ENCODE data around the gene ZC3H15.
"Not testable (repeated sequence)": the region's sequence is repeated elsewhere in the genome, so short reads cannot be mapped to it uniquely, and the experiment has no call there.

Gene ZC3H15

DNA sequence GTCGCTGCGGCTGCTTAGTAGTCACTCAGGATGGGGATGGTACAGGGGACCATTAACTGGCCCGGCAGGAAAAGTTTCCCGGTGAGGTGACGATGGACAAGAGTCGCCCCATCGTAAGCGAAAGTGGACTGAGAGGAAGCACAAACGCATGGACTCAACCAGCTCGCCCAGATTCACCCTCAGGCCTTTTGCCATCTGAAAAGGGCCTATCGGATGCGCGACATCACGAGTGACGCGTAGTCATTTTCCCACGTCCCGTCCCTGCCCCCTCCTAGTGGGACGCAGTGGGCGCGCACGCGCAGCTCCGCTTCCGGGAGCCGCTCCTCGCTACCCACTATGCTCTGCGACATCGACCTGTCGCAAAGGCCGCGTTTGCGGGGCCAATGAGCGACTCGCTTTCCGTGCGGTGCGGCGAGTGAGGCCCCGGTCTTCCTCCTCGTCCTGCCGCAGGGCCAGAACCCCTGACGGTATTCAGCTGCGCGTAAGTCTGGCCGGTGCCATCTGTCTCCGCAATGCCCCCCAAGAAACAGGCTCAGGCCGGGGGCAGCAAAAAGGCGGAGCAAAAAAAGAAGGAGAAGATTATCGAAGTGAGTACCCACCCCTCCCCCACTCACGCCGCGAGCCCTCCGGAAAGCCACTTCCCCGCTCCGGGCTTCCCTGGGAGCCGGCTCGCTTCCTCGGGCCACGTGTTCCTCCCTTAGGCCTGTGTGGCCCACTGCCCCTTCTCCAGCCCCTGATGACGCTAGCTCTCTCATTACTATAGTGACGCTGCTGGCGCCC lies at the start of gene ZC3H15:
TSS of gene ZC3H15 (plus strand) at position 390 of the 780 bp plus-strand sequence. CDS start at position 513, 123 bp downstream.
- DNase-seq: peak; percentile 92

DNA sequence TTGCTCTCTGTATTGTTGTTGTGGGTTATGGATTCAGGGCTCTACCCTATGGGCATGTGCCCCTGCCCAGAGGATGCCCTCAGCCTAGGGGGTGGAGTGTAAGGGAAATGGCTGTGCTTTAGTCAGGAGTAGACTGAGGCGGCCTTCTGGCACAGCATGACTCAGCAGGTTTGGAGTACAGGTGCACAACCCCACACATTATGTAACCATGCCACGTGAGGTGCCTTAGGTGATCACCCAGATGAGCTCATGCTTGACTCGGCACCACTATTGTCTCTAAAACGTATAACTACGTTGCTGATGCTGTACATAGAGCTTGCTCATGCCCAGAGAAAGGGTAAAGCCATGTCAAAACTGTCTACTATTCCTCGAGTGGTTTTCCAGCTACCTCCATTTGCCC lies 48.3 kb upstream of the ZC3H15 start:
- DNase-seq: no peak

DNA sequence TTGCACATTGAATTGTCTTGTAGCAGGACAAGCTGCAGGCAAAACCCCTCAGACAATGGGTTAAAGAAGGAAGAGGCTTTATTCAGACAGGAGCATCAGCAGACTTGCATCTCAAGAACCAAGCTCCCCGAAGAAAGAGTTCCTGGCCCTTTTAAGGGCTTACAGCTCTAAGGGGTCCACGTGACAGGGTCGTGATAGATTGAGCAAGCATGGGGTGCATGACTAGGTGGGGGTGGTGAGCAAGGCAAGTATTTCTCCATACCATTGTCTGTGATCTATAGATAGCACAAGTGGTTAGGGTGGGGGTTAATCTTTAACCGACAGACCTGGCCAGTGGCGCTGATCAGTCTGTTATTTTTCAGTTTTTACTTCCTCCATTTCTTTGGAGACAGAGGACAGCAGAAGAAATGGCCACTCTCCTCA lies 46.4 kb upstream of the ZC3H15 start:
- DNase-seq: not testable (repeated sequence)

DNA sequence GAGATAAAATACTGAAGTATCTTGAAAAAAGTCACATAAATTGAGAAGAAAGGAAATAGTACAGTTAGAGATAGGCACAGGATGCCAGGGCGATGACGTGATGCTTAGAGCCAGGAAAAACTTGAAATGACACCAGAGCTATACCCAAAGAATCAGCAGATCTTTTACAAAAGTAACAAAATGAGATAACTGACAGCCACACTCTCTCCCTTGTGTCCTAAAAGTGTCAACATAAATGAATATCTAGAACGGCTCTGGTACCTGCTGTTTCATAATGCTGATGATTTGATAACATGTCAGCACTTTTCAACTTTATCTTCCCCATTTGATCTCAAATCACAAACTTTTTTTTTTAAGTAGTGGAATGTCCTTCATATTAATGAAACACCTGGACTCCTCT lies 45.6 kb upstream of the ZC3H15 start:
- DNase-seq: no peak

DNA sequence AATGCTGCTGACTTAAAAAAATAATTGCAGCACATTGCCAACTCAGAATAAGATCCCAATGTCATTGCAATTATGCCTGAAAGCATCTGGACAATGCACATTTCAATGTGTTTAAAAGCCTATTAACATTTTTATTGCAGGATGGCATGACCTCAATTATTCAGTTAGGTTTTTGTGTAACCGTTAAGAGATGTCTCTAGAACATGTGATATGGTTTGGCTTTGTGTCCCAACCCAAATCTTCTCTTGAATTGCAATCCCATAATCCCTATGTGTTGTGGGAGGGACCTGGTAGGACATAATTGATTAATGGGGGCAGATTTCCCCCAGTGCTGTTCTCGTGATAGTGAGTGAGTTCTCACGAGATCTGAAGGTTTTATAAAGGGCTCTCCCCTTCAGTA lies 43.2 kb upstream of the ZC3H15 start:
- DNase-seq: no peak

DNA sequence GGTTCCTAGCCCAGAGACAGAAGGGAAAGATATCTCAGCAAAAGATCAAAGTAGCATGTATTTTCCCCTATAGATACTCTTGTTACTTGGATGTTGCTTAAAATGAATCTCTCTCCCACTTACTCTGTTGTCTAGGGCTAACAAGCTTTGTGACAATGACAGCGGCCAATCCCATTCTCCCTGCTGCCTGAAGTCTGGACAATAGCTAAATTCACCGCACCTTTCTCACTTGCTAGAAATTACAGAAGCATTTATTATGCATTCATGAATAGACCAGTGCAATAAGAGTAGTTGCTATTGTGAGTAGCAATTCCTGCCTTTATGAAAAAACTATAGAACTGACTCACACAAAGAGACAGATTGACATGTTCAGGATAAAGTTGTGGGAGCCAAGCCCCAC lies 42.2 kb upstream of the ZC3H15 start:
- DNase-seq: no peak

DNA sequence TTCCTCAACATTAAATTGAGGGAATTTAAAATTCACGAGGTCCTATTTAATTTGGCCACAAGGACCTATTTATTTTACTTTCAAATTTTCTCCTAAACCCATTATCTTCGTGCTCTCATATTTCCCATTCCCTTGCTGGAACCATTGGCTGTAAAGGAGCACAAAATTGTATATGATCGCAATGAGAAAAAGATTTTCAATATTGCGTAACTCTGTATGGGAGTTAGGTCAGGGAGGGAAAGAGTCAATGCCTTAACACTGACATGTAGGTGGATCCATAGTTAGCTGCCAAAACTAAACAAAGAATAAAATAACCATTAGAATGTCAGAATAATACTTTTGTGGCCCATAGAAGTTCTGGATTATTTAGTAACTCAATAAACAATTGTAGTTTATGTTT lies 40.6 kb upstream of the ZC3H15 start:
- DNase-seq: no peak

DNA sequence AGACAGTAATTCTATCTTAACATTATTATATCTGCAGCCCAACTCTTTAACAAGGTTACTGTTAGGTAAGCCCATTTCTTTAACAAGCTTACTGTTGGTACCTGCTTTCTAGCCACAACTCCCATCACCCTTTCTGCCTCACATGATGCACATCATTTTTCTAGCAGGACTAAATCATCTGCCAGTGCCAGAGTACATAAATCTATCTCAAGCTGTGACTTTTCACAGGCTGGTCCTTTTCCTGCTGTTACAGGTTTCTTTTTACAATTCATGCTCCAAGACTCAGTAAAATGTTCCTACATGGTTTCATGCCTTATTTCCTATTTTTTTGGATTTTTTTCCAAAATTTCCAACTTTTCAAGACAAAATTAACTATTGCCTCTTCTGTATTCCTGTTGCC lies 30.4 kb upstream of the ZC3H15 start:
- no peak for DNase-seq

DNA sequence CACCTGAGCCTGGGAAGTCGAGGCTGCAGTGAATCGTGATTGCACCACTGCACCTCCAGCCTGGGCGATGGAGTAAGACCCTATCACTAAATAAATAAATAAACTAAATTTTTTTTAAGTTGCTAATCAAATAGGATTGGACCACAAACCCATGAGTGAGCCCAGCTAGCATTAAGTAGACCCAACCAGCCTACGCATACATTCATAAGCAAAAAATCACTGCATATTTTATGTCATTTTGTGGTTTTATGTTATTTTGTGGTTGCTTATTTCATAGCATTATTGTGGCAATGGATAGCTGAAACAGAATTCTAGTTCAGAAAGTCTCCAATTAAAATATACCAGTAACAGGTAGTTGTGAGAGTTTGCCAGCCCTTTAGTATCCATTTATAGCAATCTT lies 29.1 kb upstream of the ZC3H15 start:
- DNase-seq: no peak

DNA sequence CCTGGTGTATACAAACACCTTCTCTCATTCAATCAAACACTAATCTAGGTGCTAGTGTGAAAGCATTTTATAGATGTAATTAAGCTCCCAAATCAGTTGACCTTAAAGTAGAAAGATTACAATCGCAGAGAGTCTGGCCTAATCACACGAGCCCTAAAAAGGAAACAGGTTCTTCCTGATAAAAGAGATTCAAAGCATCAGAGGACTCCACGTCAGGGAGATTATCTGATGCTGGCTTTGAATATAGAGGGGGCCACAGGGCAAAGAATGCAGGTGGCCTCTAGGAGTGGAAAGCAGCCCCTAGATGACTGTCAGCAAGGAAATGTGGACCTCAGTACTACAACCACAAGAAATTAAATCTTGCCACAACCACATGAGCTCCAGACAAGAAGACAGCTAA lies 28.2 kb upstream of the ZC3H15 start:
- DNase-seq: no peak

DNA sequence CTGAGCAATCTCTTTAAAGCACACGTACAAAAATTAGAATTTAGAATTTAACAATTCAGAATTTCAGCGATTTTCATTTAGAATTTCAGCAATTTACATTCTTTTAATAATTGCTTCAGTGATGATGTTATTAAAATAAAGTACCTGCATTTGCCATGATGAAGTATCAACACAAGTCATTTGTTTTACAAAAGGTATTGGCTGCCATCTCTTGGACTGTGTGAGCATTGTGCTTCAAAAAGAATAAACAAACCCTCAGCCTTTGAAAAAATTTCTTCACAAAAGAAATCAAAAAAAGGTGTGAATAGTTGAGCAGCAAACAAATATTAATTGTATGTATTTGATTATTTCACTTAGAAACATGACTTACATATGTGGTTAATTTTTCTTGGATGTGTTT lies 27.1 kb upstream of the ZC3H15 start:
- no peak for DNase-seq

DNA sequence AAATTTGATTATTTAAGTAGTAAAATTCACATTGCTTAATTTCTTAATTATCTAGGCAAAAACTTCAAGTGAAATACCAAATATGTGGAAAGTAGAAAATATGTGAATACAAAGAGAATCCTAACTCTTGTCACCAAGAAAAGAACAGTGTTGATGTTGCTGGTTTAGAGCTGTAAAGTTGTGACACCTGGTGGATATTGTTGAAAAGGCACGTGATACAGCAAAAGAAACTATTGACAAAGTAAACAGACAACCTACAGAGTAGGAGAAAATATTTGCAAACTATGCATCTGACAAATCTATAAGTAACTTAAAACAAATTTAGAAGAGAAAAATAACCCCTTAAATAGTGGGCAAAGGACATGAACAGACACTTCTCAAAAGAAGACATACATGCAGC lies 25.6 kb upstream of the ZC3H15 start:
- DNase-seq: no peak

DNA sequence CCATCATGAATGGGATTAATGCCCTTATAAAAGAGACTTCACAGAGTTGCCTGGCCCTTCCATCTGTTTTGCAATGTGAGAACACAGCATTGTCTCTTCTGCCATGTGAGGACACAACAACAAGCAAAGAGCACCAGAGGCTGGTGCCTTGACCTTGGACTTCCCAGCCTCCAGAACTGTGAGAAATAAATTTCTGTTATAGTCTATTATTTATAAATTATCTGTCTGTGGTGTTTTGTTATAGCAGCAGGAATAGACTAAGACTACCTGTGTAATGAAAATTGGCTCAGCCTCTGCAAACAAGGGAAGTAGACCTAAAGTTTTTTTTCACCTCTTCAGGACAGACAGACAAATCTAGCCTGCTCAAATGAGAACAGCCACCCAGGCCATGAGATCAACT lies 19.3 kb upstream of the ZC3H15 start:
- no peak for DNase-seq

DNA sequence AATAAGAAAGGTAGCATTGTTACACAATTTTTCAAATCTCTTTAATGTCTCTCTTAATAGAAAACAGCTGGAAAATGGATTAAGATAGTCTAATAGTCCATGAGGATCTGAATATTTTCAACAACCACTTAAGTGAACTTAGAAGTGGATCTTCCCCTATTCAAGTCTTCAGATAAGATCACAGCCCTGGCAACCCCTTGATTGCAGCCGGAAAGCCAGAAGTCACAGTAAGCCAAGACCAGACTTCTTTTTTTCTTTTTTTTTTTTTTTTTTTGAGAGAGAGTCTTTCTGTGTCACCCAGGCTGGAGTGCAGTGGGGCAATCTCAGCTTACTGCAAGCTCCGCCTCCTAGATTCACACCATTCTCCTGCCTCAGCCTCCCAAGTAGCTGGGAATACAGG lies 18.6 kb upstream of the ZC3H15 start:
- DNase-seq: no peak

DNA sequence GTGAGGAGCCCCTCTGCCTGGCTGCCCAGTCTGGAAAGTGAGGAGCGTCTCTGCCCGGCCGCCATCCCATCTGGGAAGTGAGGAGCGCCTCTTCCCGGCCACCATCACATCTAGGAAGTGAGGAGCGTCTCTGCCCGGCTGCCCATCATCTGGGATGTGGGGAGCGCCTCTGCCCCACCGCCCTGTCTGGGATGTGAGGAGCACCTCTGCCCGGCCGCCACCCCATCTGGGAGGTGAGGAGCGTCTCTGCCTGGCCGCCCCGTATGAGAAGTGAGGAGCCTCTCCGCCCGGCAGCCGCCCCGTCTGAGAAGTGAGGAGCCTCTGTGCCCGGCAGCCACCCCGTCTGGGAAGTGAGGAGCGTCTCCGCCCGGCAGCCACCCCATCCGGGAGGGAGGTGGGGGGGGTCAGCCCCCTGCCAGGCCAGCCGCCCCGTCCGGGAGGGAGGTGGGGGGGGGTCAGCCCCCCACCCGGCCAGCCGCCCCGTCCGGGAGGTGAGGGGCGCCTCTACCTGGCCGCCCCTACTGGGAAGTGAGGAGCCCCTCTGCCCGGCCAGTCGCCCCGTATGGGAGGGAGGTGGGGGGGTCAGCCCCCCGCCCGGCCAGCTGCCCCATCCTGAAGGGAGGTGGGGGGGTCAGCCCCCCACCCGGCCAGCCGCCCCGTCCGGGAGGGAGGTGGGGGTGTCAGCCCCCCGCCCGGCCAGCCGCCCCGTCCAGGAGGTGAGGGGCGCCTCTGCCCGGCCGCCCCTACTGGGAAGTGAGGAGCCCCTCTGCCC lies 13.2 kb upstream of the ZC3H15 start:
- not testable (repeated sequence) for DNase-seq

DNA sequence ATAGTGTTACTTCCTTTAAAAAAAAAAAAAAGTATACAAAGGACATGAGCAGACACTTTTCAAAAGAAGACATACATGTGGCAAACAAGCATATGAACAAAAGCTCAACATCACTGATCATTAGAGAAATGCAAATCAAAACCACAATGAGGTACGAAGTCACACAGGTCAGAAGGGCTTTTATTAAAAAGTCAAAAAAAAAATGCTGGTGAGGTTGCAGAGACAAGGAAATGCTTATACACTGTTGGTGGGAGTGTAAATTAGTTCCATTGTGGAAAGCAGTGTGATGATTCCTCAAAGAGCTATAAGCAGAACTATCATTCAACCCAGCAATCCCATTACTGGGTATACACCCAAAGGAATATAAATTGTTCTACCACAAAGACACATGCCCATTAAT lies 11.8 kb upstream of the ZC3H15 start:
- DNase-seq: not testable (repeated sequence)

DNA sequence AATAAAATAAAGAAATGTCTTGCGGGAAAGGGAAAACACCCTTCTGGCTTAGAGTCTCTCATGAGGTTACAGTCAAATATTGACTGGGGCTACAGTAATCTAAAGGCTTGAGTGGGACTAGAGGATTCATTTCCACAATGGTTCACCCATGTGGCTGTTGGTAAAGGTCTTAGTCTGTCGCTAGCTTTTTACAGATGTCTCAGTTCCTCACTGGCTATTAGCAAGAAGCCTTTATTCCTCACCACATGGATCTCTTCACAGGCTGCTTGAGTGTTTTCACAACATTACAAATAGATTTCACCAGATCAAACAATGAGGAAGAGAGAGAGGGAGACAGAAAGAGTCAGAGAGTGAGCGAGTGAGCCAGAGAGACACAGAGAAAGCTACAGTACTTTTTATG lies 8.3 kb upstream of the ZC3H15 start:
- DNase-seq: no peak

DNA sequence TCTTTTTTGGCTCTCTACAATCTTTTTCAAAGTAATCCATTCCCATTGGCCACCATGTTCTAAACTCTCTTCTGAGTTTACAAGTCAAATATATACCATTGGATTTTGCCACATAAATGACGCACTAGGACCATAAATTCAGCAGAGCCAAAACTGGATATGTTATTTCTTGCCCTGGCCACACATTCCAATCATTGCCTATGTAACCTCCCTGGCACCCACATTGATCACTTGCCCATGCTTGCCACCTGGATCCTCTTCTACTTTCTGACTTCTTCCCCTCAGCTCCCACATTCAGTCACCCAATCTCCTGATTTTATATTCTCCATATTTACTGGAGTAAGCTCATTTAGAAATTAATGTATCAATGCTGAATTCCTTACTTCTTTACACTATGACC lies 5.1 kb upstream of the ZC3H15 start:
- no peak for DNase-seq

DNA sequence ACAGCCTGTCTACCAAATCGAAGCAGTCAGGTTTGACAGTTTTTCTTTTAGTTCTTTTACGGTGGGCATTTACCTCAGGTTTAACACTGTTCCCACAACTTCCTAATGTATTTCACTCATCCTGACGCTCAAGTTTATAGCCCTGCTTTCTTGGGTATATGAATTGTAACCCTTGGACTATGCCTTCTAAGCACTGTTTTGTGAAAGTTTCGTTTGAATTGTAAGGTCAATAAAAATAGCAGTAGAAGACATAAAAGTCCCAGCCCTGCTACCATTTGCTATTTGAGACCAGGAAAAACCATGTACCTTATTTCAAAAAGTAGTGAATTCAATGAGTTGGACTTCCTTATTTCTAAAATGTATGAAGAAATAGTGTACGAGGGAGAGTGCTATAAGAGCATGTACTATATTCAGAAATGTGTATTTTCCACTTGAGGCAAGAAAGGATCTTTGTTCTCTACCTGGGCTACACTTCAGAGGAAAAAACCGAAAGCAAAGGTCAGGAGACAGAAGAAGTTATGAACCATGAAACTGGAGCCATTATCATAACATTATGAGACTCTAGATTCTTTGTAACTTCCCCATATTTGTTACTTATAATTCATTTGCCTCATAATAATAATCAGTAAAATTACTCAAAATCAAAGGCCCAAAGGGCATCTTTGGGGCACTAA lies 1.9 kb upstream of the ZC3H15 start:
- no peak for DNase-seq

DNA sequence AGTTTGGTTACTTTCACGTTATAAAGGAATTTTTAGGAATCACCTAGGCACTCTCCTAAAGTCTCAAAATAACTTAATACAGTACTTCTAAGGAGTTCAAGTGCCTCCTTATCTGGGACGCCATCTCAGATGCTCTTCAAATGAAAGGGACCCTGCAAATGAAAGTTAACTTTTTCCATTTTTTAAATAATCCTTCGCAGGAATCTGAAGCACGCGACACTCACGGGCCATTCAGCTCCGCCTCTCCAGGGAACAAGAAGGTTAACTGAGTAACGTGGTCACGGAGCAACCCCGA lies 537 bp upstream of the ZC3H15 start:
- DNase-seq: no peak

DNA sequence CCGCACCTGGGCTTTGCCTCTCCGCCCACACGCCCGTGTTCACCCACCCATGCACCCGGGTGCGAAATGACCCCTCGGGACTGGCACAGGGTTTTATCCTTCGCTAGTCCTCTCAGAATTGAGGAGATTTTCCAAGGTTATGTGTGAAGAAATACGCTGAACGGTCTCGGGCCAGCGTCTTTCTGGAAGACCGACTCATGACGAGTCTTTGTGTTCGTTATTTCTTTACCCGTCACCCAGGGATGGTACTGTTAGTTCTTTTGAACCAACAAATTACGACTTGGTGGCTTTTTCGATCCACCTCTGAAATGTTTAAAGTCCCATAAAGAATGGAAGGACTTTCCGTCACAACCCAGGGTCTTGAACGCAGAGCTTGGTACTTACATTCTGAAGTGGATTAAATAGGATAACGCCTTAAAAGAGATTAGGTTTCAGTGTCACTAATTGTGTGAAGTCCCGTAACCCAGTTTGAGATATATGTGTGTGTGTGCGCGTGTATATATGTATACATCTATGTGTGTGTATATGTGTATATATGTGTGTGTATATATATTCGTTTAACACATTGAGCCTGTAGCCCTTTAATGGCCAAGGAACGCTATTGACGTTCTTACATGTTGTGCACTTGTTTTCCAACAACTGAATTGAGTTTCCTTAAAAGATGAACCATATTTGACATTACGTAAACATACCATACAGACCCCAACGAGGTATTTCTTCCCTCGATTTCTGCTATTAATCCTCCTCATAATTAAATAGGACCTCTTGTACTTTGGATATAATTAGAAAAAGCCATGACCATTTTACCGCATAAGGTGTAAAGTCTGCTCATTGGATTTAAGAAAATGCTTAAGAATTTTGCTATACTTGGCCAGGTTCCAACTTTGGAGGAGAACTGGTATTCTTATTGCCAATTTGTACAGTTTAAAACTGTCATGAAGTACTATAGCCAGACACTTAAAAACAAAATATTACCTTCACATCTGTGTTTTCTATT lies 889 bp downstream of the ZC3H15 start:
- DNase-seq: no peak

DNA sequence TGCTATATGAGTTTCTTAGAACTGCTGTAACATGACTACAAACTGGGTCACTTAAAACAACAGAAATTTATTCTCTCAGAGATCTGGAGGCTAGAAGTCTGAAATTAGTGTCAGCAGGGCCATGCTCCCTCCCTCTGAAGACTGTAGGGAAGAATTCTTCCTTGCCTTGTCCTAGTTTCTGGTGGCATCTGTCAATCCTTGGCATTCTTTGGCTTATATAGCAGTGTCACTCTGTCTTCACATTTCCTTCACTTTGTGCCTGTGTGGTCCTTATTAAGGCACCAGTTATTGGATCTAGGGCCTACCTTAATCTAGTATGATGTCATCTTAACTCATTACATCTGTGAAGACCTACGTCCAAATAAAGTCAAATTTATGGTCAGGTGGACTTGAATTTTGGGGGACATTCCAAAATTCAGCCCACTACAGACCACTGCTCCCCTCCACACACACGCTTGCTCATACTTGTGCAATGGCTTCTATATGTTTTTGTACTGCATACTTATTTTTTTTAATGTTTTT lies 7.6 kb downstream of the ZC3H15 start:
- no peak for DNase-seq

DNA sequence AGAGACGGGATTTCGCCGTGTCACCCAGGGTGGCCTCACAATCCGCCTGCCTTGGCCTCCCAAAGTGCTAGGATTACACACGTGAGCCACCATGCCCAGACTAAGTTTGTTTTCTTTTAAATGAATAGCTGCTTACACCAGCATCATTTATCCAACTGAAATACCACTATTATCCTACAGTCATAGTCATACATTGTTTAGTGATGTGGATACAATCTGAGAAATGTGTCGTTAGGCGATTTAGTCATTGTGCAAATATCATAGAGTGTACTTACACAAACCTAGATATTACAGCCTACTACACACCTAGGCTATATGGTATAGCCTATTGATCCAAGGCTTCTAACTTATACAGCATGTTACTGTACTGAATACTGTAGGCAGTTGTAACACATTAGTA lies 10.3 kb downstream of the ZC3H15 start:
- DNase-seq: no peak
